DMS153 treated with DMSO at 0.1 percent for 48 hours (cell line): Measurements from ENCODE around the gene DCBLD1.

Experiments used
- DNase-seq: peaks from one replicate; lab custom pipeline; 2025; ENCODE audit not compliant: unreplicated experiment; lab: John Stamatoyannopoulos, UW

The DCBLD1 gene

DNA sequence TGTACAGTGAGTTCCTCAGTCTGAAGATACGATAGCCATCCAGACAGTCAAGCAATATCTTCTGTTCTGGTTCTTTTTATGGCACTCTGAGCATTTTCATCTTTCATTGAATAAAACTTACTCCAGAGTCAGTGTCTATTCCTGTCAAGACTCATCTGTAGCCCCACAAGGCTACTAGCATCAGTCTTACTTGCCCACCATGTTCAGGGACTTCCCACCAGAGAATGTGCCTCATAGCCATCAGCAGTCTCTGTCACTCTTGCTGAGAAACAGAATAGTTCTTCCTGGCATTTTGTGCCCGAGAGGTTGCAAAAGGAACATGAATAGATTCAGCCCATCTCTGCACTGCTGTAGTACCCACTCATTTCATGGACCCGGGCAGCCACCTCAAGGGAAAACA is 12.7 kb upstream of the DCBLD1 start:
- DNase-seq = no peak

DNA sequence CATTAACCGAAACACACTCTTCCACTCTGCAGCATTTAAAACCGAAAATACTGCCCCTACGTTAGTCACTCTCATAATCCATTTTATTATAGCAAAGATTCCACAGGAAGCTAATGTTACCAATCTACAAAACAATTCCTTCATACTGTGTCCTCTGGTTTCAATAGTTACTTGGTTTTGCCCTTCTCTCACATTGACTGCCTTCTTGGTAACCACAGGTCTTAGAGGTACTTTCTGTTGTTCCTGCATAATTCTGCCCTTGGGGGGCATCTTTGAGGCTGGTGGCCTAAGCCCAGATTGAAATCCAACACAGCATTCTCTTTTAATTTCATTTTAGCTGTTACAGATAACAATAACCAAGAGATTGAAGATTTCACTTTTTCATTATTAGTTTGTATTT is 9.8 kb upstream of the DCBLD1 start:
- no peak for DNase-seq

DNA sequence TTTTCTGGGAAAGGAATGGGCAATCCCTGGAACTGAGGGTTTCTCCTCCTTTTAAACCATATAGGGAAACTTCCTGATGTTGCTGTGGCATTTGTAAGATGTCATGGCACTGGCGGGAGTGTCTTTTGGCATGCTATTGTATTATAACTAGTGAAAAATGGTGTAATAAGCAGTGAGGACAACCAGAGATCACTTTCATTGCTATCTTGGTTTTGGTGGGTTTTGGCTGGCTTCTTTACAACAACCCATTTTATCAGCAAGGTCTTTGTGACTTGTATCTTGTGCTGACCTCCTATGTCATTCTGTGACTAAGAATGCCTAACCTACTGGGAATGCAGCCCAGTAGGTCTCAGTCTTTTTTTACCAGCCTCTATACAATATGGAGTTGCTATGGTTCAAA is 9.1 kb upstream of the DCBLD1 start:
- DNase-seq = no peak

DNA sequence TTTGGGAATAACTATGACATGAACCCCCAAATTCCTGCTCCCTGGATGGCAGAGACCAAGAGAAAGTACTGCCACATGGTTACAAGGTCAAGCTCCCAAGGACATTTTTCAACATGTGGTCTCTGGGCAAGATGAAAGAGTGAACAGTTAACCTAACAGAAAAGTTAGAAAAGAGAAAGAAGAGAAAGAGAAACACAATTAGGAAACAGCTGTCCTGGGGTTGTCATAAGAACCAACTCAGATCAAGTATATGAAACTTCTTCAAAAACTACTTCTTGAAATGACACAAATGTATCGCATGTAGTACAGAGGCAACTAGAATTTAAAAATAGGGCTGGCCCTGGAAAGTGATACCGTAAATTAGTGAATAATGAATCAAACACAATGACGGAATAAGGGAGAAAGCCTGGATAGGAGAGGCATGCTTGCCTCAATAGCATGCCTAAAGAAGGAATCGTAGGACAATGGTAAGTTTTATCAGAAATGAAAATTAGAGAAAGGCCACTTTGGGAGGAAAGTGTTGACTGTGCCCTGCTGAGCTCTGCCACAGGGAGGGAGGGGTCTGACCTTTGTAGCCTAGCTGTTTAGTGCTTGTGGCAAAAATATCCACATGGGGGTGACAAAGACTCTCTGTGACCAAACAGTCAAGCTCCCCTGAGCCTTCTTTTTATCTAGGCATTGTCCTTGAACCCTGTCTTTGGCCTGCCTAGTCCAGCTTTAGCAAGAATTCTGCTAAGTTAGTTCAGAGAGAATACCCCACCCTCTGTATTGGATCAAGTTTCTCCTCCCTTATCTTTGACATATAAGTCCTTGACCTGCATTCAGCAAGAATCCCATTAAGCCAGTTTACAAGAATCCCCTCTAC is 4.3 kb upstream of the DCBLD1 start:
- DNase-seq = peak; percentile 2

DNA sequence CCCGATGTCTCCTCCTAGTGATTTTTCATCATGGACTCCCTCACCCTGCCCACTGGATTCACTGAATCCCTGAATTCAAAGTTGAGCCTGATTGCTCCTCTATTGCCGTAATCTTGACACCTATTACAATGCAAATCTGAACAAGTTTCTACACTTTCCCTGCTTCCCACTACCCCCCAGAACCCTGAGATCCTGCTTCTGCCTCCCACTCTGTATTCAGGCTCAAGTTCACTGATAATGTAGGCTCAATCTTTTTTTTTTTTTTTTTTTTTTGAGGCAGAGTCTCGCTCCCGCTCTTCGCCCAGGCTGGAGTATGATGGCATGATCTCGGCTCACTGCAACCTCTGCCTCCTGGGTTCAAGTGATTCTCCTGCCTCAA is 3.6 kb upstream of the DCBLD1 start:
- DNase-seq = no peak

DNA sequence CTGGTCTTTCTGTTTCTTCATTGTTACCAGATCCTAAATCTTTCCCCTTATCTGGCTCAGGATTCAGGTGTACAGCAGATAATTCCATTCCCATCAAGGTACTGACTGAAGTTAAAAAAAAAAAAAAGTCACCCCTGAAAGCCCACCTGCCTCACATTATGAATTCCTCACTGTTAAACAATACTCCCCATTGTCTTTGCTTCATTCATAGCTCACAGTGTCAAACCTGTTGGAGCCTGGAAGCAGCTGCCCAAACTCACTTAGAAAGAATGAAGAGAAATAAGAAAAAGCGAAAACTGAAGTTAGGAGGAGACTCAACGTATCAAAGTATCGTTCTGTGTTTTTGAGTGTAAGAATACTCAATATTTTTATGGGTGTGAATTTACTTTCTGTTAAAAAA is 1.8 kb upstream of the DCBLD1 start:
- DNase-seq = no peak

DNA sequence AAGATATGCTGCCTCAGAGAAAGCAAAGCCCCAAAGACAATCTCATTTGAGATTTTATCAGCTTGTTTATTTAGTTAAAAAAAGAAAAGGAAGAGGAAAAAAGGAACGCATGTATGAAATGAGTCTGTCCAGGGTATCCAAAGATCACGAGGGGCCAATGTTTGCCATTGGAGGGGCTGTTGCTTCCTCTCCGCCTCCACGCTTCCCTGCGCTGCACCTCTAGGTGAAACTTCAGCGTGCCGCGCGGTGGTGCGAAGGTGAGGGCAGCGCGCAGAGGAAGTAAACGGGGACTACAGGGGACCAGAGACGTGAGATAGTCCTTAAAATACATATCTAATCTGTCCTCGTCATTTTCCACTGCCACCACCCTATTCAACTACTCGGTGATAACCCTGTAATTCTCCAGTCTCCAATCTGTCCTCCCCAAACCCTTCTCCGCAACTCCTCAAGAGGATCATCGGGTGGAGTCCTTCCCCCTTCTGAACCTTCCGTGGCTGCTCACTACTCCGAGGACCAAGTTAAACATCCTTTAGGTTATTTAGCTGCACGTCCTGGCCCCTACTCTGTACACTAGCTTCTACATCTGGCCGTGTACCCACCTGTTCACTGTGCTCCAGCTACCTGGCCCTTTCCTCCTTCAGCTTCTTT is 1.1 kb upstream of the DCBLD1 start:
- DNase-seq = no peak

DNA sequence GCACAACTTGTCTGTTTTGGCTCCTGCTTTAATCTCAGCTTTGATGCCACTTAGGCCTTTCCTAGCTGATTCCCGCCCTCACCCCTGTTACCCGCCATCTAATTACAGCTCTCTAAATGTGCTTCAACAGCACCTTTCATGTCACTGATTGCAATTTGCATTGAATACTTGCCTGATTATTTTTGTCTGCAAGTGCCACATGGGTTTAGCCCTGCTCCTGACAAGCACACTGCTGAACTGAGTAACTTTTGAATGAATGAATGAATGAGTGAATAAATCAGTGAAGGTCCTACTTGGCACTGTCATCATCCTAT is 591 bp upstream of the DCBLD1 start:
- DNase-seq = no peak

DNA sequence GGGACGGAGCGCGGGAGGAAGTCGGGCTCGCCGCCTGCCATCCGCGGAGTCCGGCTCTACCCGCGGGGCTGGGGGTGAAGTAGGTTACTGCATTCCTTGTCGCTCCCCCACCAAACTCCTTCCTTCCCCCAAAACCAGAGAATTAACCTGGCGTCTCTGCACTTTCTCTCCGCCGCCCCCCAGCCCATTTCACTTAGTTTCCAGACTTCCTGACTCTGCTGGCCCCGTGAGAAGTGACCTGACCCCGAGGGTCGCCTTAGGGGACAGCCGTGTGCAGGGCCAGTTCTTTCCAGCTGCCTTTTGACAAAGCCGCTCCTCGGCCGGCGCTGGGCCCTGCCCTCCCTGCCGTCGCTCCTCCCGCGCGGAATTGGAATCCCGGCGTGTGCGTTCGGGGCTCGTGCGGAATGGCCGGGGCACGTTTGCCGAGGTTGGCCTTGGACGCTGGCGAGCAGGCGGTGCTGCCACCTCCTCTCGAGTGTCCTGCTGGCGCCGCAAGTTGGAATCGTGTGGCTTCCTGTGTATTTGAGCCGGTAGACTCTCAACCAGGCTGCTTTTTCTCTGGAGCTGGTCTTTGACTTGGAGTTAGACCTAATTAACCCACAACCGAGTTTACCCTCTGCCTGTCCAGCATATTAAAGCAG is 650 bp downstream of the DCBLD1 start:
- DNase-seq = peak; percentile 43

DNA sequence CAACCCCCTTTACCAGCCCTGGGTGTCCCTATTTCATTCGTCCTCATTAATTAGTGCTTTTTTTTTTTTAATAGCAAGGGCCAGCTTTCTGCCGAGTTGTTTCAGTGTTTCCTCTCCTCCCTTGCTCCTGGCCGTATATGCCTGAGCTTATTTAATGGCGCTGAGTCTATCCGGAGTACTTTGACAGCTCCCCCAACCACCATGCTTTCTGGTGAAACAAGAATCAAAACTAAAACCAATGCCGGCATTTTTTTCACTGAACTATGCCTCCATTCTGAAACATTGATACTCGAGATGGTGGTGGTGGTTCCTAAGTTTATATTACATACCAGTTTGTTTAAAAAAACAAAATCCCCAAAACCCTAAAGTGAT is 1.2 kb downstream of the DCBLD1 start:
- DNase-seq = no peak

DNA sequence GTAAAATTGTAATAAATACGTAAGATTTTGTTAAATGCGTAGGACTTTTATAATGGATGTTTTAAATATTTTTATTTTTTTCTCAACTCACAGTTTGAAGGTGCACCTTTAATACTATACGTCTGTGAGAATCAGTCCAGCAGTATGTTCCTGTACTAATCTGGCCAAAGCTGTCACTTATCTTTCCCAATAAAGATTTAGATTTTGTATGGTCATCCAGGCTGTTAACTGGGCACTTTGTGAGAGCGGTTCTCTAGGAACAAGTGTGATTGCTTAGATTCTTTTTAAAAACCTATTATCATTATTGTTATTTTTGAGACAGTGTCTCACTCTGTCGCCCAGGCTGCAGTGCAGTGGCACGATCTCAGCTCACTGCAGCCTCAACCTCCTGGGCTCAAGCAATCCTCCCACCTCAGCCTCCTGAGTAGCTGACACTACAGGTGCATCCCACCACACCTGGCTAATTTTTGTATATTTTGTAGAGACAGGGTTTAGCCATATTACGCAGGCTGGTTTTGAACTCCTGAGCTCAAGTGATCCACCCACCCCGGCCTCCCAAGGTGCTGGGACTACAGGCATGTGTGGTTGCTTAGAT is 1.7 kb downstream of the DCBLD1 start:
- no peak for DNase-seq

DNA sequence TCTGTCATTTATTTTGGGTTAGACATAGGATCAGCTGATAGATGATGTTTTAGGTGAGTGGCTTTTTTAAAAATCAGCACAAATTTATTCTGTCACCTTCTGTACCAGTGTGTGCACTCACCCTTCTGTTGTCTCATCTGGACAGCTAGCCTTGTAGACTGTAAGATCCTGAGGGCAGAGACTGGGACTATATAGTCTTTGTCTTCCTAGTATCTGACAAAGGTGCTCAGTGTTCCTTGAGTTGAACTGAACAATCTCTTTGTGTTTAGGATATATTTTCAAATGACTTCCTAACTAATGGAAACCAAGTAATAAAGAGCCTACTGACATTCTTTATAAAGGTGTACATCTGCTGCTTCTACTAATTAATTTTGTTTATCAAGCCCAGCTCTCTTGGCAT is 3.0 kb downstream of the DCBLD1 start:
- DNase-seq = no peak

DNA sequence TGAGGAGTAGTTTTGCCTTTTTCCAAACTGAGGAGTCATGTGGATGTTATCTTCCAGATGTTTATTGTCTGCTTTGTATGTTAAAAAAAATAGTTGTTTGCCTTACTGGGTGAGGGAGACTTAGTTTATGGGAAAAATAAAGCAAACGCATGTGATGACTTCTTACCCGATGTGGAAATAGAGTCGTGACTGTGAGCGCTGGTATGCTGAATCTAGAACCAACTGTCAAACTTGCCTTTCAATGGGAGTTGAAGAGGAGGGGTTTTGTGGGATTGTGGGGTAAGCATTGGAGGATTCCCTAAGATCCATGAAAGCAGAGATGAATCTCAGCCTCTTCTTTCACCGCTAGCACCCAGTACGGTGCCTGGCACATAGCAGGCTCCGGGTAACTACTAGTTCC is 5.3 kb downstream of the DCBLD1 start:
- no peak for DNase-seq

DNA sequence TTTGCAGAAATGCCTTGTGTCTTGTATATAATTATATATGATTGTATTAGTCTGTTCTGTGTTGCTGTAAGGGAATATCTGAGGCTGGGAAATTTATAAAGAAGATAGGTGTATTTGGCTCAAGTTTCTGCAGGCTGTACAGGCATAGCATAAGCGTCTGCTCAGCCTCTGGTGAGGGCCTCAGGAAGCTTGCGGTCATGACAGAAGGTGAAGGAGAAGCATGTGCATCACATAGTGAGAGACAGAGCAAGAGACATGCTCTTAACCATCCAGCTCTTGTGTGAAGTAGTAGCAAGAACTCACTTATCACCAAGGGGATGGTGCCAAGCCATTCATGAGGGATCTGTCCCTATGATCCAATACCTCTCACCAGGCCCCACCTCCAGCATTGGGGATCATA is 6.5 kb downstream of the DCBLD1 start:
- no peak for DNase-seq

DNA sequence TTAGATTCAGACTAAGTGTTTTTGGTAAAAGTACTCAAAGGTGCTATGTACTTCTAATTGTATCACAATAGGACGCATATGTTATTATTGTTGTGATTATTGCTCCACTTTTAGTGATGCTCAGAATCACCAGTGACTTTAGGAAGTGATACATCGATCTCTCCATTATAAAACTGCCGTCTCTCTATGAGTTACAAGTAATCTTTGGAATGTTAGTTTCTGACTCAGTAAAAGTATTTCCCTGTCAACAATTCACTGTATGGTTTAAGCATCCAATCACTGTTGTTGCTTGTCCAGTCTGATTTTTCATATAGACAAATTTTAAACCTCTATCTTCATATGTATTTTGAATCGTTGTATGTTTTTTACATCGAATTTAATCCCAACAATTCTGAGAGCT is 9.4 kb downstream of the DCBLD1 start:
- no peak for DNase-seq

DNA sequence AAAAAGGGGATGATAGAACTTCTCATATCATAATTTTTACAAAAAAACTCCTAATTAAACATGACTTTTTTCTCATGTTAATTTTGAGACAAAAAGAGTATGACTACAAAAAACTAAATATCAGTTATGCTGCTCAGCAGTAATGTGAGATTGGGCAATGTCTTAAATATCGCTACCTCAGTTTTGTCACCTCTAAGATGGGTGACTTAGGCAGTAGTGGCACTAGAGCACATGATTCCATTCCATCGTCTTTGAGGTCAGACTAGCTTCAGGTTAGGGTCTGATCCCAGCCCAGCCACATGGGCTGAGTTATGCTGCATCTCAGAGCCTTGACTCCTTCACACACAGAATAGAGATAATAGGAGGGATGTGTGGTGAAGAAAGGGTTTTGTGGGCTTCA is 11.0 kb downstream of the DCBLD1 start:
- no peak for DNase-seq

DNA sequence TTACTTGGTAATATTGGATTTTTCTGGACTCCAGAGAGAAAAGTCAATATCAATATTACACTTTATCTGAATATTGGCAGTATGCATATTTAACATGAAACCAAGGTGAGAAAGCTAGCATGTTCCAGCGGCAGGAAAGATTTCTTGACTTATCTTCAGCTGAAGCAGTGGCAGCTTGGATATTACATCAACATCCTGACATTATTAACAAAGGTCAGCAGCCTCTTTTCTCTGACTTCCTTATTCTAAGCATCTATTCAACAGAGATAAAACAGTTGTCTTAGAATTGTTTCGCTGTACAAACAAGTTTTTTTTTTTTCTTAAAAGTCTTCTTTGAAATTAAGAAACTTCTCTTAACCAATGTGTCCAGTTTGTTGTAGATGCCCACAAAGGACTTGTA is 11.8 kb downstream of the DCBLD1 start:
- DNase-seq = no peak

DNA sequence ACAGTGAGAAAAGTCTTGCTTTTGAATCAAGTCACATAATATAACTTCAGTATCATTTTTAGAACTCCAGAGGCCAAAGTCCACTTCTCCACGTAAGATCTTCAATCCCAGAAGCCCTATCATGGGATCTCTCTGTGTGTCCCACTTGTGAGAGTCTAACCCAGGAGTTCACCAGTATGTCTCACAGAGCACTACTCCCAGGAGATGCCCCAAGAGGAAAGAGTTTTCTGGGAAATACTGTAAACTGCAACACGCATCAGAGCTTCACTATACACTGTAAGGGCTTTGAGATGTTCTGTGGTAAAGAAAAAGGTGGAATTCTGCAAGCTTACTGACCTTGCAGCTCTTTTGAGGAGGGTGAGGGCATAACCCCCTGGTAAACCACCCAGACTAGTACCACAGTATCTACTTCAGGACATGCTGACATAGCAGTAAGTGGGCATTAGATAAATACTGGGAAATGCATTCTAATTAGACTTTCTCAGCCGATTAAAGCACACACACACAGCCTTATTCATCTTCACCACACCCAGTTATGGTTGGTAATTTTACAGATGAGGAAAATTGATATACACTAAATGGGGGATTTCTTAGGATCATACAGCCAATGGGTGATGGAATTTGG is 12.3 kb downstream of the DCBLD1 start:
- DNase-seq = no peak

DNA sequence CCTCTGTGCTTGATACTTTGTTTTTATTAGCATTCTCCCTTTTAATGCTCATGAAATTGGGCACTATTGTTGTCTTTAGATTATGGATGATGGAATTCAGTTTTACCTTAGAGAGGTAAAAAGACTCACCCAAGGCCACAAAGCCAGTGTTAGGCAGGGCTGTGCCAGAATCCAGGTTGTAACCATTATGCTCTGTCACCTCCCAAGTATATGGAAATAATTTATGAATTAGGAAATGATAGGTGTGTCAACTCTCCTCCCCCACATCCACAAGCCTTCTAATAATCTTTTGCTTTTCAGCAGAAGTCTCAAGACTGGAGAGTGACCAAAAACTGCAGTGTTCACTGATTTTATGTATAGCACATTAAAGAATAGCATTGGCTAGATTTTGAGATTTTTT is 13.0 kb downstream of the DCBLD1 start:
- DNase-seq = no peak

DNA sequence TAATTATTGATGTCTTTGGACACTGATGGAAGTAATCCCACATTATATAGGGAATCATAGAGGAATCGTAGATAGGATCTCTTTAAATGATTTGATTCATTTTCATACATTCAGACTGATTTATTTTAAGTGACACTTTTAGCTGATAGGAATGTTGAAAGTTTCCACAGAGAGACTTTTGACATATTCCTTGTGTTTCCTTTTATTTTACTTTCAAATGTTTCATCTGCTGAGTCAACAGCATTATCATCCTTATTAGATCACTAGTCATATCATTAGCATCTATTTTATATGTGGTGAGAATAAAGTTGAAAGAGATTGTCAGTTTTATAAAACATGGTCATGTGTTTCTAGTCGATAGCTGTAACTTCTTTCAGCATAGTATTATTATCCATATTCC is 13.4 kb downstream of the DCBLD1 start:
- no peak for DNase-seq

DNA sequence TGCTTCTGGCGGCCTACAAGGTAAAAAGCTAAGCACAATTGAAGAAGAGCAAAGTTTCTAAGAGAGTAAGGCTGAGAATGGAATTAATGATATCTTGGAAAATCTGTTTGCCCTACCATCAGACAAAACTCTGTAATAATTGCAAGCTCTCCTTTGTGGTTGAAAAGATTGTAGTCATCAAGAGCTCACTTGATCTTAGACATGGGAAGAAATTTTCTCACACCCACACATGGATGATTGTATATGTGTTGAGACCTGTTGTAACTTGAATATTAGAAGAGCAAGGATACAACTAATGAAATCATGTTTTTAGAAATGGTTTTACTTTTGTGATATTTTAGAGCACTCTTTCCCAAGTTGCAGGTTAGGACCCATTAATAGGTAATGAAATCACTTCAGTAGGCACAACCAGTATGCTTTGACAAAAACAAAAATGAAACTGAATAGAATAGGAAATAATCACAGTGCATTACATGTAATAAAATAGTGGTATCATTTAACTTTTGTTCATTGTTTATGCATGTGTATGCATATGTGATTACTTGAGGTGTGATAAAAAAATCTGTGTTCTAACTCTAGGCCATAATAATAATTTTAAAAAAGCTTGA is 14.0 kb downstream of the DCBLD1 start:
- DNase-seq = no peak
